GM18858 (cell line): ENCODE data around the gene RAB11A.

Source experiments
- ATAC-seq: cut with Tn5 transposase; IDR thresholded peaks from one replicate; pipeline ENCODE4 v1.9.1; 2021; ENCODE audit not compliant: unreplicated experiment

RAB11A gene

GRCh38 chr15:65883571-65883970 is 14.3 kb downstream of the RAB11A start:
- ATAC-seq, result no peak

- ATAC-seq, result no peak
These were observed 15.2 kb downstream of the RAB11A start for GRCh38 chr15:65884511-65884910.

- no peak for ATAC-seq
These were observed 16.5 kb downstream of the RAB11A start for GRCh38 chr15:65885668-65886218.

GRCh38 chr15:65887565-65887964 is 18.3 kb downstream of the RAB11A start:
- no peak for ATAC-seq

- no peak for ATAC-seq
These were observed 19.7 kb downstream of the RAB11A start for GRCh38 chr15:65888981-65889380.

GRCh38 chr15:65893060-65893459 is 23.8 kb downstream of the RAB11A start:
- no peak for ATAC-seq

- no peak for ATAC-seq
These were observed 26.9 kb downstream of the RAB11A start for GRCh38 chr15:65896236-65896635.

- ATAC-seq, result no peak
These were observed 31.2 kb downstream of the RAB11A start for GRCh38 chr15:65900488-65900887.

- ATAC-seq, result no peak
These were observed 32.0 kb downstream of the RAB11A start for GRCh38 chr15:65901336-65901735.

GRCh38 chr15:65901836-65902235 is 32.5 kb downstream of the RAB11A start:
- no peak for ATAC-seq

GRCh38 chr15:65902373-65902772 is 33.1 kb downstream of the RAB11A start:
- no peak for ATAC-seq

GRCh38 chr15:65903296-65904073 is 34.2 kb downstream of the RAB11A start:
- ATAC-seq, result no peak

- ATAC-seq, result no peak
These were observed 35.0 kb downstream of the RAB11A start for GRCh38 chr15:65904301-65904700.

- no peak for ATAC-seq
These were observed 37.1 kb downstream of the RAB11A start for GRCh38 chr15:65906396-65906795.

- no peak for ATAC-seq
These were observed 38.4 kb downstream of the RAB11A start for GRCh38 chr15:65907661-65908060.

- no peak for ATAC-seq
These were observed 39.6 kb downstream of the RAB11A start for GRCh38 chr15:65908876-65909275.

GRCh38 chr15:65909831-65910230 is 40.5 kb downstream of the RAB11A start:
- no peak for ATAC-seq

GRCh38 chr15:65910341-65910740 is 41.0 kb downstream of the RAB11A start:
- ATAC-seq, result no peak

- no peak for ATAC-seq
These were observed 42.9 kb downstream of the RAB11A start for GRCh38 chr15:65912235-65912634.

- no peak for ATAC-seq
These were observed 44.4 kb downstream of the RAB11A start for GRCh38 chr15:65913631-65914199.

GRCh38 chr15:65914386-65914785 is 45.1 kb downstream of the RAB11A start:
- no peak for ATAC-seq
